ENCODE data around the gene GLS2. TPM values are rescaled to one million over a fixed set of nuclear protein-coding genes. Genes with fewer than 3 reads are reported as not detected.

Gene GLS2
- total and polyA plus RNA-seq, 4 donors: 28.0 to 53.8 (median 47.9) TPM

- 94% methylated on average over 11 of the region's 11 CpGs for WGBS
- TF ChIP-seq SP1 (IDR thresholded peaks at IDR 0.05) (no peak), MAX (IDR thresholded peaks at IDR 0.05) (no peak), EGR1 (IDR thresholded peaks at IDR 0.05; ENCODE audit: low read depth in 2 of 2) (no peak), ATF3 (IDR thresholded peaks at IDR 0.05) (no peak), RXRA (IDR thresholded peaks at IDR 0.05) (no peak), YY1 (IDR thresholded peaks at IDR 0.05) (no peak), NR2F2 (IDR thresholded peaks at IDR 0.05) (no peak), REST (IDR thresholded peaks at IDR 0.05) (no peak), RAD21 (IDR thresholded peaks at IDR 0.05) (no peak), JUND (IDR thresholded peaks at IDR 0.05) (no peak), GABPA (IDR thresholded peaks at IDR 0.05 in 1 of 2, conservative IDR thresholded peaks at IDR 0.05 in 1 of 2) (no peak), FOXA2 (IDR thresholded peaks at IDR 0.05) (no peak), CTCF (IDR thresholded peaks at IDR 0.05; ENCODE audit: low read depth, low read length, missing input control) (no peak), TAF1 (conservative IDR thresholded peaks at IDR 0.05) (no peak)
- no peaks in the 10 kb centered on the region for H3K27me3 ChIP-seq (ENCODE audit: control insufficient read depth in 4 of 4, insufficient read depth in 4 of 4, low read length in 3 of 4)
Observed at GRCh38 chr12:56437430-56438176, 50.4 kb downstream of the GLS2 start.

GRCh38 chr12:56434828-56435227, 53.1 kb downstream of the GLS2 start:
- 94% methylated on average over 6 of the region's 6 CpGs for WGBS
- no peak overlapping the region for H3K4me3 ChIP-seq (ENCODE audit: low read depth in 1 of 3, low read length in 3 of 3)
- H3K4me1 ChIP-seq (ENCODE audit: control insufficient read depth in 4 of 4, insufficient read depth in 4 of 4, low read length in 3 of 4): no peaks in the 10 kb centered on the region
- TF ChIP-seq HNF4A (conservative IDR thresholded peaks at IDR 0.05): no peak
- no peak for TF ChIP-seq EGR1 (IDR thresholded peaks at IDR 0.05; ENCODE audit: low read depth in 2 of 2)
- no peak for TF ChIP-seq YY1 (IDR thresholded peaks at IDR 0.05)
- no peak for TF ChIP-seq GABPA (IDR thresholded peaks at IDR 0.05 in 1 of 2, conservative IDR thresholded peaks at IDR 0.05 in 1 of 2)
- no peak for TF ChIP-seq RAD21 (IDR thresholded peaks at IDR 0.05)
- TF ChIP-seq NR2F2 (IDR thresholded peaks at IDR 0.05): no peak
- TF ChIP-seq JUND (IDR thresholded peaks at IDR 0.05): no peak
- no peak overlapping the region for H3K27ac ChIP-seq (ENCODE audit: low read depth in 1 of 2, low read length in 2 of 2)
- peaks cover 2 to 24% (median 4%) of the 10 kb centered on the region in 4 donors for H3K36me3 ChIP-seq (ENCODE audit: control insufficient read depth in 4 of 4, insufficient read depth in 3 of 4, low read depth in 1 of 4, low read length in 3 of 4)
- DNase-seq (ENCODE audit: low spot score): no peak
- no peaks in the 10 kb centered on the region for H3K27me3 ChIP-seq (ENCODE audit: control insufficient read depth in 4 of 4, insufficient read depth in 4 of 4, low read length in 3 of 4)
- no peak overlapping the region for H3K9ac ChIP-seq (ENCODE audit: low read depth in 1 of 2, low read length in 2 of 2)
- no peaks in the 10 kb centered on the region for H3K9me3 ChIP-seq (ENCODE audit: control insufficient read depth in 4 of 4, low read length in 3 of 4)

More at GRCh38 chr12:56437430-56438176, 50.4 kb downstream of the GLS2 start:
- H3K4me1 ChIP-seq (ENCODE audit: control insufficient read depth in 4 of 4, insufficient read depth in 4 of 4, low read length in 3 of 4): no peaks in the 10 kb centered on the region
- H3K36me3 ChIP-seq (ENCODE audit: control insufficient read depth in 4 of 4, insufficient read depth in 3 of 4, low read depth in 1 of 4, low read length in 3 of 4): peaks cover 0 to 8% (median 0%) of the 10 kb centered on the region in 4 donors
- no peak overlapping the region for H3K27ac ChIP-seq (ENCODE audit: low read depth in 1 of 2, low read length in 2 of 2)
- H3K4me3 ChIP-seq (ENCODE audit: low read depth in 1 of 3, low read length in 3 of 3): no peak overlapping the region
- H3K9me3 ChIP-seq (ENCODE audit: control insufficient read depth in 4 of 4, low read length in 3 of 4): no peaks in the 10 kb centered on the region
- DNase-seq (ENCODE audit: low spot score): no peak
- H3K9ac ChIP-seq (ENCODE audit: low read depth in 1 of 2, low read length in 2 of 2): no peak overlapping the region

Measured in liver (tissue), 9 donors.